ENCODE results near the gene G2E3. TPM values are rescaled to one million over a fixed set of nuclear protein-coding genes. Genes with fewer than 3 reads are reported as not detected.

The G2E3 gene
- total and polyA plus RNA-seq, 2 of the 13 experiments (the other 11 are each of a cell fraction or from before 2014, with no cell fraction given) = 22.8 to 63.0 TPM

- TF ChIP-seq ZNF224 (CRISPR knock-in tag; IDR thresholded peaks at IDR 0.05) = peak; percentile 100
- peak; percentile 82; the same call in 1 of the 2 replicates for TF ChIP-seq ZBTB39 (CRISPR knock-in tag; IDR thresholded peaks at IDR 0.05)
- TF ChIP-seq ARID5B (CRISPR knock-in tag; IDR thresholded peaks at IDR 0.05) = peak; percentile 96
- no peak for TF ChIP-seq CCAR2 (optimal IDR thresholded peaks at IDR 0.05; ENCODE audit: low read depth, low read length)
- peak; percentile 90 for TF ChIP-seq TGIF2 (CRISPR knock-in tag; IDR thresholded peaks at IDR 0.05)
- TF ChIP-seq ZNF3 (CRISPR knock-in tag; IDR thresholded peaks at IDR 0.05) = peak; percentile 97
- peak; percentile 91 for TF ChIP-seq BATF2 (CRISPR knock-in tag; IDR thresholded peaks at IDR 0.05)
- TF ChIP-seq CEBPG (CRISPR knock-in tag; IDR thresholded peaks at IDR 0.05) = peak; percentile 59
- peak; percentile 100 for TF ChIP-seq KLF12 (CRISPR knock-in tag; IDR thresholded peaks at IDR 0.05; ENCODE audit: borderline replicate concordance)
These were observed 63.2 kb downstream of the G2E3 start, which contains the start of gene SCFD1 (continued) for GRCh38 chr14:30621940-30622830.
